Right lobe of liver (tissue), 6 donors: ENCODE results near the gene PTCHD1. TPM values are rescaled to one million over a fixed set of nuclear protein-coding genes. Genes with fewer than 3 reads are reported as not detected.

ENCODE experiments used
- ATAC-seq, 4 donors: fragments of 200-7000 bp; cut with Tn5 transposase; one replicate each; pipeline ENCODE4 v1.9.1; 2020; ENCODE audit warnings: mild to moderate bottlenecking in 4 of 4, moderate library complexity in 4 of 4
- DNase-seq, 3 donors: peaks; one replicate each; pipeline ENCODE4 v3.0.0-alpha.2; 2020
- H3K27ac ChIP-seq, 3 donors: fragments of 200-600 bp; one replicate each; pipeline ENCODE4 v1.8.0; 2022
- H3K27me3 ChIP-seq, 2 donors: fragments of 200-600 bp; one replicate each; pipeline ENCODE4 v1.8.0; 2022
- H3K36me3 ChIP-seq, 4 donors: fragments of 200-600 bp; sonication (generic) in 1 of 4; one replicate each; pipeline versions ENCODE4 v1.5.1 to v1.8.0; 2017 to 2022; ENCODE audit warnings: control low read depth in 1 of 4
- H3K4me1 ChIP-seq, 4 donors: fragments of 200-600 bp; sonication (generic) in 1 of 4; one replicate each; pipeline versions ENCODE4 v1.5.1 to v1.8.0; 2017 to 2022; ENCODE audit warnings: control low read depth in 1 of 4
- H3K4me3 ChIP-seq, 3 donors: fragments of 200-600 bp; one replicate each; pipeline ENCODE4 v1.8.0; 2022
- H3K9me3 ChIP-seq, 4 donors: fragments of 200-600 bp; sonication (generic) in 1 of 4; one replicate each; pipeline versions ENCODE4 v1.5.1 to v1.8.0; 2017 to 2022; ENCODE audit warnings: control low read depth in 1 of 4
- CTCF ChIP-seq, 4 donors: fragments of 200-600 bp in 3 of 4; fragments of 450-650 bp in 1 of 4; IDR thresholded peaks; one replicate each; pipeline versions ENCODE4 v1.5.1 to v1.8.0; 2016 to 2022; ENCODE audit warnings: antibody characterized with exemption in 4 of 4, mild to moderate bottlenecking in 2 of 4
- POLR2A ChIP-seq: fragments of 450-650 bp; IDR thresholded peaks from one replicate; pipeline ENCODE4 v1.6.1; 2017; ENCODE audit warnings: antibody characterized with exemption, mild to moderate bottlenecking
- WGBS: methylation state at CpG from one replicate; pipeline ENCODE4 v1.1.6; 2018; ENCODE audit warnings: low coverage, low lambda C conversion rate; ENCODE audit not compliant: insufficient coverage; ENCODE audit errors: missing lambda C conversion rate; 5-methylcytosine and 5-hydroxymethylcytosine counted together
- intact Hi-C, 2 donors: fragments of 100-400 bp; cut with DNase I; formaldehyde crosslinking; loops; one replicate each; pipeline versions ENCODE4 v1.11.2 to v1.14.1; 2022
- total RNA-seq, 6 experiments: library from RNA; depleted of rRNA in 2 of 6; stranded (reverse); fragments of >200 nt in 2 of 6; fragmentation: NEBNext Ultra II Directional in 3 of 6; extraction: Animal tissue kit (Norgen Biotek cat#: 25700) in 3 of 6; gene quantifications; one replicate each; pipeline versions ENCODE4 v1.1.0 to v1.2.4, GENCODE V29; 2016 to 2023
- donor health status: DM: no; HTN: yes; CAD: no.
- donor health status: DM: no; HTN: no; CAD: no.
- donor health status: DM: no; HTN: no; CAD: no.
- donor health status: DM: no; HTN: yes; CAD: no.
- donor health status: DM: no; HTN: yes; CAD: no.

Gene PTCHD1
- total RNA-seq, 6 experiments from 2014 or later = under 0.01 to 0.02 TPM; not detected in 4

- H3K27me3 ChIP-seq = no peaks in the 10 kb centered on the region
- DNase-seq (no peak), ATAC-seq (no peak)
- H3K4me3 ChIP-seq = no peak overlapping the region
- H3K27ac ChIP-seq = no peak overlapping the region
- H3K4me1 ChIP-seq = no peaks in the 10 kb centered on the region
- no peaks in the 10 kb centered on the region for H3K36me3 ChIP-seq
- intact Hi-C loops = no loop called here
- no CpG with 5 or more reads among the region's 3 CpGs for WGBS
- no peaks in the 10 kb centered on the region for H3K9me3 ChIP-seq
- TF ChIP-seq POLR2A (no peak), CTCF (IDR thresholded peaks at IDR 0.05) (no peak)
Measured at GRCh38 chrX:23364416-23364815, 29.8 kb downstream of the PTCHD1 start.

- no peaks in the 10 kb centered on the region for H3K4me1 ChIP-seq
- ATAC-seq = no peak
- intact Hi-C loops = no loop called here
- no peak overlapping the region for H3K4me3 ChIP-seq
- H3K27me3 ChIP-seq = no peaks in the 10 kb centered on the region
- DNase-seq = no peak
- TF ChIP-seq CTCF (IDR thresholded peaks at IDR 0.05) (no peak), POLR2A (no peak)
- 57% methylated on average over 1 of the region's 1 CpG for WGBS
- no peak overlapping the region for H3K27ac ChIP-seq
- no peaks in the 10 kb centered on the region for H3K9me3 ChIP-seq
- H3K36me3 ChIP-seq = no peaks in the 10 kb centered on the region
Measured at GRCh38 chrX:23365541-23365940, 30.9 kb downstream of the PTCHD1 start.

GRCh38 chrX:23366914-23367313 is 32.3 kb downstream of the PTCHD1 start:
- Histone ChIP-seq H3K27me3 (no peaks in the 10 kb centered on the region), H3K27ac (no peak overlapping the region), H3K4me3 (no peak overlapping the region), H3K9me3 (no peaks in the 10 kb centered on the region), H3K4me1 (no peaks in the 10 kb centered on the region), H3K36me3 (no peaks in the 10 kb centered on the region)
- no peak for TF ChIP-seq POLR2A
- intact Hi-C loops = no loop called here
- 71% methylated on average over 4 of the region's 4 CpGs for WGBS
- DNase-seq (no peak), ATAC-seq (no peak)

GRCh38 chrX:23369027-23369426 is 34.4 kb downstream of the PTCHD1 start:
- 53% methylated on average over 6 of the region's 6 CpGs for WGBS

More at GRCh38 chrX:23369027-23369426, 34.4 kb downstream of the PTCHD1 start:
- Histone ChIP-seq H3K27ac (no peak overlapping the region), H3K4me3 (no peak overlapping the region), H3K36me3 (no peaks in the 10 kb centered on the region), H3K27me3 (no peaks in the 10 kb centered on the region), H3K9me3 (no peaks in the 10 kb centered on the region), H3K4me1 (no peaks in the 10 kb centered on the region)
- DNase-seq (no peak), ATAC-seq (no peak)
- intact Hi-C loops = no loop called here
- TF ChIP-seq POLR2A (no peak), CTCF (IDR thresholded peaks at IDR 0.05) (no peak)
